A549 (cell line): ENCODE measurements around the gene ESRRB.

Experiments used
- BHLHE40 ChIP-seq: IDR thresholded peaks from 2 replicates; pipeline ENCODE4 v1.6.1; 2012; ENCODE audit warnings: low read depth, low read length, inconsistent platforms
- CTCF ChIP-seq: fragments of >200 bp; sonication (Bioruptor Twin); formaldehyde crosslinking; IDR thresholded peaks from 3 replicates; pipeline ENCODE4 v1.5.1; 2016
- JUN ChIP-seq, 2 experiments: fragments of >200 bp; sonication (Bioruptor Twin); formaldehyde crosslinking; IDR thresholded peaks; 2 replicates in 1 of 2; 3 replicates in 1 of 2; pipeline ENCODE4 v1.6.1; 2016 to 2017
- POLR2A ChIP-seq: IDR thresholded peaks from 2 replicates; pipeline ENCODE4 v1.6.1; 2012; ENCODE audit warnings: mild to moderate bottlenecking, low read length
- TFCP2L1 ChIP-seq: fragments of 250-450 bp; sonication (Bioruptor Pico); IDR thresholded peaks from 2 replicates; pipeline ENCODE4 v1.5.0; 2021; ENCODE audit warnings: mild to moderate bottlenecking
- ZSCAN20 ChIP-seq: fragments of 250-450 bp; sonication (Bioruptor Pico); IDR thresholded peaks from 2 replicates; pipeline ENCODE4 v1.8.0; 2022; ENCODE audit warnings: mild to moderate bottlenecking, moderate library complexity

- TF ChIP-seq JUN (IDR thresholded peaks at IDR 0.05) (no peak), POLR2A (no peak), CTCF (no peak), ZSCAN20 (CRISPR knock-in tag) (no peak), BHLHE40 (no peak), TFCP2L1 (no peak)
Observed at GRCh38 chr14:76391981-76392690, 16.2 kb downstream of the ESRRB start.
